Measurements from ENCODE around the gene URM1. TPM values are rescaled to one million over a fixed set of nuclear protein-coding genes. Genes with fewer than 3 reads are reported as not detected.

The URM1 gene
- total RNA-seq, 2 experiments from 2014 or later, result 44.4 to 45.2 TPM

GRCh38 chr9:128431207-128431606, 60.0 kb downstream of the URM1 start:
- Mint-ChIP-seq H3K4me3 (no peak overlapping the region), H3K9me3 (no peaks in the 10 kb centered on the region)
- CTCF ChIA-PET, result interaction anchor here (0.6 kb wide), 1 partner anchor 18 kb away, joined by 3 read pairs; no protein-coding TSS in a partner anchor

DNA sequence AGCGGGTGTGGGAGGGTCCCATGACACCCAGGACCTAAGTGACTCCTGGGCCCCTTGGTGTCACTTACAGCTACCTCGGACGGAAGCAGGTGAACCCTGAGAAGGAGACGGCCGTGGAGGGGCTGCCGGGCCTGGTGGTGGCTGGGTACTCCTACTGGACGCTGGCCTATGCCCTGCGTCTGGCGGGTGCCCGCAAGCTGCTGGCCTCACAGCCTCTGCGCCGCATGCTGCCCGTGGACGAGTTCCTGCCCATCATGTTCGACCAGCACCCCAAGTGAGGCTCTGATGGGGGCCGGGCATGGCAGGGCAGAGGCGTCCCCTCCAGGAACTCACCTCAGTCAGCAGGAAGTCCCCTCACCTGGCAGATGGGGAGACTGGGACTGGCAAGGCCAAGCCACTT, 63.2 kb downstream of the URM1 start:
- Mint-ChIP-seq H3K27ac (no peak overlapping the region), H3K9me3 (no peaks in the 10 kb centered on the region), H3K36me3 (ENCODE audit: low read depth) (no peaks in the 10 kb centered on the region), H3K27me3 (ENCODE audit: low read depth) (no peaks in the 10 kb centered on the region), H3K4me1 (ENCODE audit: low read depth) (no peaks in the 10 kb centered on the region), H3K4me3 (no peak overlapping the region)
- CTCF ChIA-PET, result no interaction called here
- no peak for DNase-seq
- intact Hi-C loops (cut with micrococcal nuclease), result no loop called here

More at GRCh38 chr9:128431207-128431606, 60.0 kb downstream of the URM1 start:
- H3K27ac Mint-ChIP-seq, result no peak overlapping the region
- no peaks in the 10 kb centered on the region for H3K27me3 Mint-ChIP-seq (ENCODE audit: low read depth)
- no peaks in the 10 kb centered on the region for H3K36me3 Mint-ChIP-seq (ENCODE audit: low read depth)
- no peaks in the 10 kb centered on the region for H3K4me1 Mint-ChIP-seq (ENCODE audit: low read depth)
- DNase-seq, result no peak
- intact Hi-C loops (cut with micrococcal nuclease), result no loop called here

- DNase-seq, result no peak
- Mint-ChIP-seq H3K4me1 (ENCODE audit: low read depth) (no peaks in the 10 kb centered on the region), H3K9me3 (no peaks in the 10 kb centered on the region), H3K27ac (no peak overlapping the region), H3K4me3 (no peak overlapping the region), H3K27me3 (ENCODE audit: low read depth) (no peaks in the 10 kb centered on the region), H3K36me3 (ENCODE audit: low read depth) (no peaks in the 10 kb centered on the region)
- intact Hi-C loops (cut with micrococcal nuclease), result no loop called here
- CTCF ChIA-PET, result interaction anchor here (0.6 to 0.7 kb wide), 2 partner anchors 23 to 326 kb away, joined by 3 read pairs; no protein-coding TSS in a partner anchor
Measured at GRCh38 chr9:128435611-128436010, 64.4 kb downstream of the URM1 start.

DNA sequence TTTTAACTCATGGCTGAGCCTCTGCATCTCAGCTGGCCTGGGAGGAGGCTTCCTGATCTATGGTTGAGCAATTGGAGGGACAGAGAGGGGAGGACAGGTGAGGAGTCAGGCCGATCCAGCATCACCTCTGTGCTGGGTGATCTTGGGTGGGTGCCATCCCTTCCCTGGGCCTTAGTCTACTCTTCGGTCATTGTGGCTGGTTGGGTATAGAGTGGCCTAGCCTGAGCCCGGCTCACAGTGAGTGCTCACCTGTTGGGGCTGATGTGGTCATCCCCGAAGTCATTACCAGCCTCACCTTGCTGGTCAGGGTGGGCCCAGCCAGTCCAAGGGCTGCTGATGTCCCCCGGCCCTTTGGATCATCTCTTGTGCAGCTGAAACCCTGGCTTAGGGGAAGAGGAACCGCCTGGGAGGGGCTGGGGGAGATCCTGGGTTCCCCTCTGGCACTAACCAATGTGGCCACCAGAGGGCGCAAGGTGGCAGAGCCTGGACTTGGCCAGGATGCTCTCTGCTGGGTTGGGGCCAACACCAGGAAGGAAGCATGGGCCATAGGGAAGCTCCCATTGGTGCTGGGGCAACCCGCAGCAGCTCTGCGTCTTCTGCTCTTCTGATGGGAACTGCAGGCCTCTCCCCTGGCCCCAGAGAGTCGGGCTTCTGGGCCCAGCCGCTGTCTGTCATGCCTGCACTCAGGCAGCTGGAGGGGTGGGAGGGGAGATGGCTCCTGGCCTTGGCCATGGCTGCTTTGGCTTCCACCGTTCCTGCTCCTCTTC, 67.4 kb downstream of the URM1 start:
- intact Hi-C loops (cut with micrococcal nuclease), result loop anchor here (1.0 kb wide), 1 partner anchor 19 kb away; no protein-coding TSS in a partner anchor
- H3K27ac Mint-ChIP-seq, result no peak overlapping the region
- H3K27me3 Mint-ChIP-seq (ENCODE audit: low read depth), result no peaks in the 10 kb centered on the region
- no peaks in the 10 kb centered on the region for H3K36me3 Mint-ChIP-seq (ENCODE audit: low read depth)
- DNase-seq, result peak; percentile 91
- CTCF ChIA-PET, result interaction anchor here (0.6 to 1.9 kb wide), 30 partner anchors 9 to 323 kb away, joined by 3 to 14 read pairs (median 4); partner anchors contain the start of genes CERCAM and URM1
- no peak overlapping the region for H3K4me3 Mint-ChIP-seq
- no peaks in the 10 kb centered on the region for H3K9me3 Mint-ChIP-seq
- no peaks in the 10 kb centered on the region for H3K4me1 Mint-ChIP-seq (ENCODE audit: low read depth)

- Mint-ChIP-seq H3K9me3 (no peaks in the 10 kb centered on the region), H3K4me1 (ENCODE audit: low read depth) (no peaks in the 10 kb centered on the region), H3K36me3 (ENCODE audit: low read depth) (no peaks in the 10 kb centered on the region), H3K27me3 (ENCODE audit: low read depth) (no peaks in the 10 kb centered on the region), H3K4me3 (no peak overlapping the region), H3K27ac (no peak overlapping the region)
- intact Hi-C loops (cut with micrococcal nuclease), result no loop called here
- no peak for DNase-seq
- CTCF ChIA-PET, result interaction anchor here (0.6 to 1.9 kb wide), 25 partner anchors 8 to 322 kb away, joined by 3 to 14 read pairs (median 3); partner anchors contain the start of genes CERCAM and URM1
Measured at GRCh38 chr9:128439273-128439672, 68.1 kb downstream of the URM1 start.

Small RNA genes lying within 50 kb of the gene (microRNA-seq; reads per million reads assigned to microRNA genes)
- gene MIR219B (ENCODE audit: borderline microRNAs expressed, borderline replicate concordance), result not detected

Other genes with a start within 250 kb of the URM1 start
- 10 to 100 TPM; 47.6 to 48.4 TPM for gene PTGES2, start 243.6 kb upstream of the URM1 start, total RNA-seq
- gene LCN2, start 221.9 kb upstream of the URM1 start, total RNA-seq, result not detected
- gene BBLN, start 211.1 kb upstream of the URM1 start, total RNA-seq, result 10 to 100 TPM; 73.3 to 77.7 TPM
- 10 to 100 TPM; 79.5 to 82.8 TPM for gene CIZ1, start 179.8 kb upstream of the URM1 start, total RNA-seq
- gene DNM1, start 168.0 kb upstream of the URM1 start, total RNA-seq, result under 1 TPM; 0.07 to 0.77 TPM
- 10 to 100 TPM; 33.3 to 34.4 TPM for gene GOLGA2, start 95.4 kb upstream of the URM1 start, total RNA-seq
- gene SWI5, start 95.1 kb upstream of the URM1 start, total RNA-seq, result 10 to 100 TPM; 13.3 to 15.5 TPM
- gene TRUB2, start 48.9 kb upstream of the URM1 start, total RNA-seq, result 10 to 100 TPM; 28.0 to 29.4 TPM
- gene COQ4, start 48.5 kb upstream of the URM1 start, total RNA-seq, result 10 to 100 TPM; 27.8 to 29.6 TPM
- 1 to 10 TPM; 5.7 to 6.8 TPM for gene SLC27A4, start 30.8 kb upstream of the URM1 start, total RNA-seq
- under 1 TPM; 0.33 to 0.57 TPM for gene CERCAM, start 49.5 kb downstream of the URM1 start, total RNA-seq
- gene ODF2, start 84.6 kb downstream of the URM1 start, total RNA-seq, result 10 to 100 TPM; 73.6 to 73.7 TPM
- 10 to 100 TPM; 48.7 to 51.6 TPM for gene GLE1, start 133.3 kb downstream of the URM1 start, total RNA-seq
- gene SPTAN1, start 181.2 kb downstream of the URM1 start, total RNA-seq, result 100 to 1,000 TPM; 162 to 183 TPM